Lower leg skin (tissue), 3 donors: ENCODE results near the gene TMC3.

ENCODE experiments used
- CTCF ChIP-seq, 3 donors: fragments of 450-650 bp; IDR thresholded peaks; one replicate each; pipeline ENCODE4 v1.5.1; 2016; ENCODE audit warnings: antibody characterized with exemption in 3 of 3, mild to moderate bottlenecking in 3 of 3, moderate library complexity in 2 of 3
- POLR2A ChIP-seq, 2 donors: fragments of 450-650 bp; IDR thresholded peaks; one replicate each; pipeline ENCODE4 v1.6.1; 2016 to 2017; ENCODE audit warnings: antibody characterized with exemption in 2 of 2, mild to moderate bottlenecking in 1 of 2, moderate library complexity in 1 of 2

GRCh38 chr15:81391657-81392056 is 17.6 kb upstream of the TMC3 start:
- no peak for TF ChIP-seq CTCF (IDR thresholded peaks at IDR 0.05)
- no peak for TF ChIP-seq POLR2A (IDR thresholded peaks at IDR 0.05)
